COLO829 (cell line): ENCODE data around the gene LRRC23.

ENCODE experiments used
- DNase-seq: peaks from one replicate; pipeline ENCODE4 v3.0.0; 2012; ENCODE audit warnings: low spot score

Gene LRRC23

DNA sequence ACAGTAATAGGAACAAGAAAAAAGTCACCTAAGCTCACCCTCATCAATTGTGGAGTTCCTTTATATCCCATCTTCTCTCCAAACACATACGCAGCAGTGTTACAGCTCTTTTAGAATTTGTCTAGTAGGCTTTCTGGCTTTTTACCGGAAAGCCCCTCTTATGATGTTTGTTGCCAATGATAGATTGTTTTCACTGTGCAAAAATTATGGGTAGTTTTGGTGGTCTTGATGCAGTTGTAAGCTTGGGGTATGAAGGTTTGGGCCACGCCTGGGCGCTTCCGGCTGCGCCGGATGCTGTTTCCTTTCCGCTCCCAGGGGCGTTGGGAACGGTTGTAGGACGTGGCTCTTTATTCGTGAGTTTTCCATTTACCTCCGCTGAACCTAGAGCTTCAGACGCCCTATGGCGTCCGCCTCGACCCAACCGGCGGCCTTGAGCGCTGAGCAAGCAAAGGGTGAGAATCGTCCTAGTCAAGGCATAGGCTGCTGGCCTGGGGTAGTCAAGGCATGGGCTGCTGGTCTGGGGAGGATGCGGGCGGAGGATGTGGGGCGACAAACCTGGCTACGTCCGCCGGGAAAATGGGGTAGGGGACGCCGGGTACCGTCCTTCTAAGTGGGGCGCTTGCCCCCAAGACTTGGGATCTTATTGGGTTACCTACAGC lies 39.2 kb downstream of the LRRC23 start, which contains the start of the genes C12orf57 and RNU7-1:
TSS of gene C12orf57 (plus strand) at position 301 of the 659 bp plus-strand sequence. CDS start at position 401, 100 bp downstream.
TSS of gene RNU7-1 (plus strand) at position 95 of the 659 bp plus-strand sequence.
- DNase-seq, result peak; percentile 89

DNA sequence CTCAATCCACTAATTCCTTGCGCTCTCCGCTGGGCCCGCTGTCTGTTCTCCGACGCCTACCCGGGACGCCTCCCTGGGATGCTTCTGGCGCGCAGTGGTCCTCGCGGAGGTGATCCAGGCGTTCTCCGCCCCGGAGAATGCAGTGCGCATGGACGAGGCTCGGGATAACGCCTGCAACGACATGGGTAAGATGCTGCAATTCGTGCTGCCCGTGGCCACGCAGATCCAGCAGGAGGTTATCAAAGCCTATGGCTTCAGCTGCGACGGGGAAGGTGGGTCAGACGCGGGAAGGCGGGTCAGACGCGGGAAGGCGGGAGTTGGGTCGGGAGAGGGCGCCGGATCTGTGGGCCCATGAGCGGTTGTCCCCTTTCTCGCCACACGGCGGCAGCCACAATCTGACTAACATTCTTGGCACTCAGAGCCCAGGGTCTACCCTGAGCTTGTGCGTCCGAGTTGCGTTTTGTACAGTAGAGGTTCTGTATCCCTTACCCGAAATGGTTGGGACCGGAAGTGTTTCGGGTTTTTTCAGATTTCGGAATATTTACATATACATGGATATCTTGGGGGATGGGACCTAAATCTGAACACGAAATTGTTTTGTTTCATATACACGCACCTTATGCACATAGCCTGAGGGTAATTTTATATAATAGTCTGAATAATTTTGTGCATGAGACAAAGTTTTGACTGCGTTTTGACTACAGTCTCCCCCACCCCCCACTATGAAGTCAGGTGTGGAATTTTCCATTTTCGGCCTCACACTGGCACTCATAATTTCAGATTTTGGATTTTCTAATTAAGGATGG lies 40.0 kb downstream of the LRRC23 start:
- peak; percentile 85 for DNase-seq

GRCh38 chr12:6945613-6946012 lies 41.0 kb downstream of the LRRC23 start:
- DNase-seq, result no peak

- no peak for DNase-seq
Measured at GRCh38 chr12:6946033-6946919, 41.7 kb downstream of the LRRC23 start.

DNA sequence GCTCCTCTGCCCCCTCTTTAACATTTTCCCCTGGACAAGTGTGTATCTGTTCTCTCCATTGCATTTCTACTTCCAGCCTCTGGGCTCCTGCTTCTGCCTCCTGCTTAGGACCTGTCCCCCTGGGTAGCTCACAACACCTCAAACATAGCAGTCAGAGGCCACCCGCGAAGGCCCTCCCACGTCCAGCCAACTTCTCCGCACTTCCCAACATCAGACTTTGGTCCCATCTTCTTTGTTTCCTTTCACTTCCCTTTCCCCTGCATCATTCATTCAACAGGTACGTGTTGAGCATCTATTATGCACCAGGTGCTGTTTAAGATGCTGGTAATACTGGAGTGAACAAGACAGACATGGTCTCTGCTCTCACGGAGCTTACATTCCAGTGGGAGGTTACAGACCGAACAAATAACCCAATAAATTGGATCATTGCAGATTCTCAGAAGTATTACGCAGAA lies 42.3 kb downstream of the LRRC23 start:
- DNase-seq, result no peak

GRCh38 chr12:6947615-6948014 lies 43.0 kb downstream of the LRRC23 start:
- DNase-seq, result no peak

DNA sequence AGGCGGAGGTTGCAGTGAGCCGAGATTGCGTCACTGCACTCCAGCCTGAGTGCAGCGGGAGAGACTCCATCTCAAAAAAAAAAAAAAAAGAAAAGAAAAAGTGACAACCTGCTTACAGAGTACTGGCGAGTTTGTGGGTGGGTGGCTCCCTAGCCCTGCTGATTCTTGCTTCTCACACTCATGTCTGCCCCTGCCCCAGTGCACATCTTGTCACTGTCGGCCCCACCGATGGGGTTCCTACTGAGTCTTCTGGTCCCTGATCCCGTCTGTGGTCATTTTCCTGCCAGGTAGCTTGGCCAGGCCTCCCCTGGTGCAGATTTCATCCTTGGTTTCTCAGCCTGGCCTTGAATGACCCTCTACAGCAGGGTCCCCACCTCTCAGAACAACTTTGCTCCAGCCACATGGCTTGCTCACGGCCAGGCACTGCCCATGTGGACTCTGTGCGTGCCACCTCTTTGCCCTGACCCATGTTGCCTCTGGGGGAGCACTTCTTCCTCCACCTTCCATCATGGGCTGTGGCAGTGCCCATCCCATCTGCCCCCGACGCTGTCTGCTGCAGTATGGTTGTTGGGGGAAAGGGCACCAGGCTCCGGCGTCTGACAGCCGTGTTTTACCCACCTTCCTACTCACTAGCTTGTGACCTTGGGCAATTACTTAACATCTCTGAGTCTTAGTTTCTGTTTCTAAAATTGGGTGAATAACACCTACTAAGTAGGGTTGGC lies 44.4 kb downstream of the LRRC23 start:
- no peak for DNase-seq

GRCh38 chr12:6950401-6950801 lies 45.8 kb downstream of the LRRC23 start:
- DNase-seq, result no peak

GRCh38 chr12:6950811-6951540 lies 46.4 kb downstream of the LRRC23 start, which contains the start of gene PTPN6:
TSS of gene PTPN6 (plus strand) at chr12:6951356. CDS start at chr12:6951513, 157 bp downstream.
- no peak for DNase-seq

DNA sequence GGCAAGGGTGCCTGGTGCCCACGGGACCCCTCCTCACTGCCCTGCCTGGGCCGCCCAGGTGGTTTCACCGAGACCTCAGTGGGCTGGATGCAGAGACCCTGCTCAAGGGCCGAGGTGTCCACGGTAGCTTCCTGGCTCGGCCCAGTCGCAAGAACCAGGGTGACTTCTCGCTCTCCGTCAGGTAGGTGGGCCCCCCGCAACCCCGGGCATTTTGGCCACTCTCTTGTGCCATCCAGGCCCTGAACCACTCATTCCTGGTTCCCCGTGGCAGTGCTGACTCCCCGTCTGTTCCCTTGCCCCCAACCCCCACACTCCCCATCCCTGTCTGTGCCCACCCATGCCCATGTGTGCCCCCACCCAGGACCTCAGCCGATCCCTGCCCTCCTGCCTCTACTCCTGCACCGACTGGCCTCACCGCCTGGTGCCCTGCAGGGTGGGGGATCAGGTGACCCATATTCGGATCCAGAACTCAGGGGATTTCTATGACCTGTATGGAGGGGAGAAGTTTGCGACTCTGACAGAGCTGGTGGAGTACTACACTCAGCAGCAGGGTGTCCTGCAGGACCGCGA lies 47.0 kb downstream of the LRRC23 start:
- DNase-seq, result no peak

DNA sequence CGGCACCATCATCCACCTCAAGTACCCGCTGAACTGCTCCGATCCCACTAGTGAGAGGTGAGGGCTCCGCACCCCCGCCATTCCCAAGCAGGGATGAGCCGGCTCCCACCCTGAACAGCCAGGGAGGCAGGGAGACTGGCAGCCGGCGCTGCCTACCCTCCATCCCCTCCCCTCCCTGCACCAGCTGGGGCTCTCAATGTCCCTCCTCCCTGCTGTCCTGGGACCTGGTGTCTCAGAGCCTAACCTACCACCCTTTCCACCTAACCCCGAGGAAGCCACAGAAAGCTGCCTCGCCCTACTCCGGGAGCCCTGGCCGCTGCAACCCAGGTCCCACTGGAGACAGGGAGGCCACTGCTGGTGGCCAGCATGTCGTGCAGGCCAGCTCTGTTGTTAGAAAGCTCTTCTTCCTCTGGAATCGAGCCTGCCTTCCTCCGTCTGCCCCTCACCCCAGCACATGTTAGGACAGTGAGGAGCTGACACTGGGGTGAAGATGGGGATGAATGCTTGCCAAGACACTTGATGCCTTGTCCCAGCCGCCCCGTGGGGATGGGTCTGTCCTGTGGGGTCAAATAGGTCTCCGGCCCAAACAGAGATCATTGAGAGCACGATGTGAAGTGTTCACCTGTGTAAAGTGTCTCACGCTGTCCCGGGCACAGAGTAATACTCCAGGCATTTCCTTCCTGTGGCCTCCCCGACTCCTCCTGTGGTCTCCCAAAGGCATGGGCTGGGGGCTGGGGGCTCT lies 47.7 kb downstream of the LRRC23 start:
- DNase-seq, result no peak

DNA sequence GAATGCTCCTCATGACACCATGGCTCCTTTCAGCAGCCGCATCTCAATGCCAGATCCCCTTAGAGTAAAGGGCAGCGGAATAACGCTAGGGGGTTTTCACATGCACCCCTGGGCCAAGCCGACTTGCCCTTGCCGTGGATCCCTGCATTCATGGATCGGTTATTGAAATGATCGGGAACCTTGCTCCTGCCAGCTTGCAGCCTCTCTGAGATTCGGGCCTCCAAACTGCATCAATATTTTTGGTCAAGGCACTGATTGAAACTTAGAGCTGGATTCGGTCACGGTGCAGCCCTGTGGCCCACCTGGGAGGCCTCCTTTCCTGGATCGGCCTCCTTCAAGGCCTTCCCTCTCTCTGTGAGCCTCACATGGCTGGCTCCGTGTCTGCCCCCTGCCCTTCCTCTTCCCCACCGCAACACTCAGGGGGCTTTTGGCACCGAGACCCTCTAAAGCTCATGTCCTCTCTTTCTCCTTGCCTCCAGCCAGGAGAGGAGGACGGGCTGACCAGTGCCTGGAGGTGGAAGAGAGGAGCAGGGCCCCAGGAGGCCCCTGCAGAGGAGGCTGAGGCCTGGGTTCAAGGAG lies 48.3 kb downstream of the LRRC23 start:
- no peak for DNase-seq

GRCh38 chr12:6953442-6954315 lies 49.1 kb downstream of the LRRC23 start:
- DNase-seq, result no peak

DNA sequence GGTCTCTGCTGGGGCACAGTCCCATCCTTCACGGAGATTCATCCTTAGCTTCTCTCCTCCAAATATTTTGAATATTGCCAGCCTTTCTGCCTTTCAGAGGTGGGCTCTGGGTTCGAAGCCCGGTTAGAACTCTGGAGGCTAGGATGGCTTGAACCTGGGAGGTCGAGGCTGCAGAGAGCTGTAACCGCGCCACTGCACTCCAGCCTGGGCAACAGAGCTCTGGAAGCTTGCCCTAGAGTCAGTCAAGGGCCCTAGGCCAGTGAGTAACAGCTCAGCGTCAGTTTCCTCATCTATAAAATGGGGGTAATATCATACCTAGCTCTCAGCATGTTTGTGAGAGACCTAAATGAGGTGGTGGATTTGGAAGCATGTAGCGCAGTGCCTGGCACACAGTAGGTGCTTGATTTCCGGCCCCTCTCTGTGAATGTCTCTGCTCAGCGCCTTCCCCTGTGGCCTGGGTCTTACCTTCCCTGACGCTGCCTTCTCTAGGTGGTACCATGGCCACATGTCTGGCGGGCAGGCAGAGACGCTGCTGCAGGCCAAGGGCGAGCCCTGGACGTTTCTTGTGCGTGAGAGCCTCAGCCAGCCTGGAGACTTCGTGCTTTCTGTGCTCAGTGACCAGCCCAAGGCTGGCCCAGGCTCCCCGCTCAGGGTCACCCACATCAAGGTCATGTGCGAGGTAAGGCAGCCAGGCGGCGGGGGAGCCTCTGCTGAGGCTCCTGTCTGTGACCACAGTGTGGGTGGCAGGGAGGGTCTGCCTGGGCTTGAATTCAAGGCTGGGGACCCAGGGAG lies 49.9 kb downstream of the LRRC23 start:
- DNase-seq, result no peak

DNA sequence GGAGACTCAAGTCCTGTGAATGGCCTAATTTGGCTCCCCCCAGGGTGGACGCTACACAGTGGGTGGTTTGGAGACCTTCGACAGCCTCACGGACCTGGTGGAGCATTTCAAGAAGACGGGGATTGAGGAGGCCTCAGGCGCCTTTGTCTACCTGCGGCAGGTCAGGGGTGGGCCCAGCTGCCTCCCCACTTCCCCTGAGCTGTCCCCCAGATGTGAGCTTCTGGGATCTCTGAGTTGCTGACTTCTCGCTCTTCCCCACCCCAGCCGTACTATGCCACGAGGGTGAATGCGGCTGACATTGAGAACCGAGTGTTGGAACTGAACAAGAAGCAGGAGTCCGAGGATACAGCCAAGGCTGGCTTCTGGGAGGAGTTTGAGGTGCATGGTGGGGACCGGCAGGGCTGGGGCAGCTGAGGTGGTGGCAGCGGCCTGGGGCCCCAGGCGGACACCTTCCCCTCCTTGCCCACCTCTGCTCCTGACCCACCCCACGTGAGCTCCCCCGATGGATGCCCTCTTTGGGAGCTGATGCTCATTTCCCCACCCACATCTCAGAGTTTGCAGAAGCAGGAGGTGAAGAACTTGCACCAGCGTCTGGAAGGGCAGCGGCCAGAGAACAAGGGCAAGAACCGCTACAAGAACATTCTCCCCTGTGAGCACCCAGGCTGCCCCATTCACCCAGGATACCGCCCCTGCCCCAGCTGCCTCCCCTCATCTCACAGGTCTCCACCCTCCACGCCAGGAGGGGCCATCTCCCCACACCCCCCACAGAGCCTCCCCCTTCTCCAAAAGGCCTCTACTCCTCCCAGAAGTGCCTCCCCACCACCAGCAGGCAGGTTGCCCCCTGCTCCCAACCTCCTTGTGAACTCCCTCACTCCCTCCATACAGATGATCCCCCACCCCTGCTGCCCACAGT lies 50.7 kb downstream of the LRRC23 start:
- DNase-seq, result no peak

DNA sequence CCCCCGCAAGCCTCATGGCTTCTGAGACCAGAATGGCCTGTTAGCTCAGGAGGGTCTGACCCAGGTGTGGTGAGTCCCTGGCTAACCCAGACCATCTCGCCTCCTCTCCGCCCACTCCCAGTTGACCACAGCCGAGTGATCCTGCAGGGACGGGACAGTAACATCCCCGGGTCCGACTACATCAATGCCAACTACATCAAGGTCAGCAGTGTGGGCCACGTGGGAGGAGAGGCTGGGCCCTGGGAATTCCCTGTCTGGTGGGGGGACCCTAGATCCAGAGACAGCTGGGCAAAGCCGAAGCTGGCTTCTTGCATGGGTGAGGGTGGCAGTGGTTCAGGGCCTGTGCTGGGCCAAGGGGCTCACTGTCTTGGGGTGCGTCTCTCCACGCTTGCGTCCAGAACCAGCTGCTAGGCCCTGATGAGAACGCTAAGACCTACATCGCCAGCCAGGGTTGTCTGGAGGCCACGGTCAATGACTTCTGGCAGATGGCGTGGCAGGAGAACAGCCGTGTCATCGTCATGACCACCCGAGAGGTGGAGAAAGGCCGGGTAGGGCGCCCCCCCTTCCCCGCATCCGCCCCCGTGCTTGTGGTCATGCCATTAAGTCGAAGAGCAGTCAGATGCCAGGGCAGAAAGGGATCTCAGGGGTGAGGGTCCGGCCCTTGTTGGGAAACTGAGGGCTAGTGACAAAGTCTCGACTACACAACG lies 51.6 kb downstream of the LRRC23 start:
- DNase-seq, result no peak
